Dedifferentiated amniotic fluid mesenchymal stem cell (primary cell): ENCODE data around the gene KYNU.
"Not testable (repeated sequence)": the region's sequence is repeated elsewhere in the genome, so short reads cannot be mapped to it uniquely, and the experiment has no call there.

Experiments used
- DNase-seq: peaks from one replicate; pipeline ENCODE4 v3.0.0-alpha.2; 2016; ENCODE audit errors: extremely low spot score

KYNU gene

GRCh38 chr2:142915502-142915901, 38.0 kb downstream of the KYNU start:
- DNase-seq = no peak

- DNase-seq = no peak
Observed at GRCh38 chr2:142918624-142919023, 41.2 kb downstream of the KYNU start.

GRCh38 chr2:142920571-142920970, 43.1 kb downstream of the KYNU start:
- no peak for DNase-seq

- no peak for DNase-seq
Observed at GRCh38 chr2:142926445-142926844, 49.0 kb downstream of the KYNU start.

GRCh38 chr2:142930835-142931398, 53.5 kb downstream of the KYNU start:
- no peak for DNase-seq

- DNase-seq = no peak
Observed at GRCh38 chr2:142933916-142934315, 56.5 kb downstream of the KYNU start.

GRCh38 chr2:142935563-142936089, 58.2 kb downstream of the KYNU start:
- no peak for DNase-seq

GRCh38 chr2:142936629-142937028, 59.2 kb downstream of the KYNU start:
- no peak for DNase-seq

GRCh38 chr2:142937347-142937746, 59.9 kb downstream of the KYNU start:
- DNase-seq = no peak

- DNase-seq = no peak
Observed at GRCh38 chr2:142938240-142938639, 60.8 kb downstream of the KYNU start.

- DNase-seq = no peak
Observed at GRCh38 chr2:142940606-142941223, 63.3 kb downstream of the KYNU start.

- no peak for DNase-seq
Observed at GRCh38 chr2:142942690-142943089, 65.2 kb downstream of the KYNU start.

- DNase-seq = no peak
Observed at GRCh38 chr2:142944264-142944663, 66.8 kb downstream of the KYNU start.

- DNase-seq = no peak
Observed at GRCh38 chr2:142944721-142945120, 67.3 kb downstream of the KYNU start.

- no peak for DNase-seq
Observed at GRCh38 chr2:142946941-142947340, 69.5 kb downstream of the KYNU start.

- not testable (repeated sequence) for DNase-seq
Observed at GRCh38 chr2:142948723-142949122, 71.3 kb downstream of the KYNU start.

GRCh38 chr2:142950323-142950722, 72.9 kb downstream of the KYNU start:
- not testable (repeated sequence) for DNase-seq

GRCh38 chr2:142951190-142952007, 73.9 kb downstream of the KYNU start:
- DNase-seq = no peak

- DNase-seq = no peak
Observed at GRCh38 chr2:142952018-142952417, 74.6 kb downstream of the KYNU start.

GRCh38 chr2:142952793-142953494, 75.5 kb downstream of the KYNU start:
- DNase-seq = no peak

- DNase-seq = no peak
Observed at GRCh38 chr2:142954493-142954892, 77.0 kb downstream of the KYNU start.

- DNase-seq = no peak
Observed at GRCh38 chr2:142957144-142957543, 79.7 kb downstream of the KYNU start.
